ENCODE results near the gene KPNB1.
"Not testable (repeated sequence)": the region's sequence is repeated elsewhere in the genome, so short reads cannot be mapped to it uniquely, and the experiment has no call there.

Gene KPNB1

GRCh38 chr17:47682727-47683126 lies 33.0 kb downstream of the KPNB1 start:
- not testable (repeated sequence) for DNase-seq

- DNase-seq = no peak
Observed at GRCh38 chr17:47684025-47684424, 34.3 kb downstream of the KPNB1 start.

- no peak for DNase-seq
Observed at GRCh38 chr17:47684535-47685193, 34.9 kb downstream of the KPNB1 start.

GRCh38 chr17:47685556-47686275 lies 36.0 kb downstream of the KPNB1 start:
- DNase-seq = no peak

GRCh38 chr17:47686276-47686635 lies 36.5 kb downstream of the KPNB1 start:
- DNase-seq = no peak

- no peak for DNase-seq
Observed at GRCh38 chr17:47686664-47687327, 37.1 kb downstream of the KPNB1 start.

GRCh38 chr17:47687328-47687690 lies 37.6 kb downstream of the KPNB1 start:
- no peak for DNase-seq

GRCh38 chr17:47687748-47688147 lies 38.0 kb downstream of the KPNB1 start:
- no peak for DNase-seq

- no peak for DNase-seq
Observed at GRCh38 chr17:47690121-47690520, 40.4 kb downstream of the KPNB1 start.

GRCh38 chr17:47692137-47692894 lies 42.6 kb downstream of the KPNB1 start:
- no peak for DNase-seq

GRCh38 chr17:47692895-47693730 lies 43.4 kb downstream of the KPNB1 start:
- DNase-seq = no peak

GRCh38 chr17:47693731-47694580 lies 44.2 kb downstream of the KPNB1 start, which contains the start of gene TBKBP1:
TBKBP1 (plus strand) TSS chr17:47694161; CDS start chr17:47696113, 1,952 bp downstream.
- no peak for DNase-seq

GRCh38 chr17:47694581-47695428 lies 45.1 kb downstream of the KPNB1 start:
- no peak for DNase-seq

GRCh38 chr17:47695429-47696376 lies 46.0 kb downstream of the KPNB1 start:
- DNase-seq = no peak

GRCh38 chr17:47696717-47697642 lies 47.3 kb downstream of the KPNB1 start:
- DNase-seq = no peak

GRCh38 chr17:47697906-47698711 lies 48.4 kb downstream of the KPNB1 start:
- DNase-seq = no peak

All from cortex of kidney (tissue), 1 donor.